LNCAP (cell line): Measurements from ENCODE around the gene ITPR3.

Experiments used
- CTCF ChIP-seq: fragments of 450-650 bp; IDR thresholded peaks from 2 replicates; pipeline ENCODE4 v1.5.1; 2017; ENCODE audit warnings: mild to moderate bottlenecking

Gene ITPR3

DNA sequence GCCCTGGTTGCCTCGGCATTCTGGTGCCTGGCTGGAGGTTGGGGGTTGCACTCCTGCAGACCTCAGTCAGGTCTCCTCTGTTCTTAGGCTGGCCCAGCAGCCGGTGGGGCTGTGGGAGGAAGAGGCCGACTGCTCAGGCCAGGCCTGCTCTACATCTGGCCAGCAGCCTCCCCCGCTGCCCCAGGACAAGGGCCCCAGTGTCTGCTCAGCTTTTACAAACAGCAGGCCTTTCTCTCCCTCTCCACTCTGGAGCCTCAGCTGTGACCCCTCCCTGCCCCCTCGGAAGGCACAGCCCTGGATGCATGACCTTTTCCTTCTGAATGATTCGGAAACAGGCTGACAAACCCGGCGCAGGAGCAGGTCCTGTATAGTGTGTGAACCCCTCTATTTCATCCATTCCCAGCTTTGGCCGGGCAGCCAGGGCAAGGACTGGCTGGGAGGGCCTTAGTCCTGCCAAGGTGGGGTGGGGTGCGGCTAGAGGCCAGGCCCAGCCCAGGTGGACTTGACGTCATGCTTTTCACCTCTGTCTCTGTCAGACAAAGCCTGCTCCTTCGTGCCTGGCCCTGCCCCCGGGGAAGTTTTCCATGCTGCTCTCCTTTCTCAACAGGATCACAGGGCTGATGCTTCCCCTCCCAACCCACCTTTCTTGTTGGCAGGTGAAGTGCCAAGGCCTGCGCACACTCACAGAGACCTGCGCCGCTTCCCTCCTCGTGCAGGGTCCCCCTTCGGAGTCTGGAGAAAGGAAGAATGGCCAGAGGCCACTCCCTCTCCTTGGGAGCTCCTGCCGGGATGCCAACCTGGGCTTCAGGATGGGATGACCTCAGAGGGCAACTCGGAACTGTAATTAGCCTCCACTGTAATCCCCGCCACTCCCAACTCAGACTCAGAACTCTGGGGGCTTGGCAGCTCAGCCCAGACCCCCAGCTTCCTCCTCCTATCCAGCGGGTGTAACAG lies 10.1 kb upstream of the ITPR3 start:
- no peak for TF ChIP-seq CTCF

- no peak for TF ChIP-seq CTCF
Observed at GRCh38 chr6:33613146-33613794, 7.9 kb upstream of the ITPR3 start.

DNA sequence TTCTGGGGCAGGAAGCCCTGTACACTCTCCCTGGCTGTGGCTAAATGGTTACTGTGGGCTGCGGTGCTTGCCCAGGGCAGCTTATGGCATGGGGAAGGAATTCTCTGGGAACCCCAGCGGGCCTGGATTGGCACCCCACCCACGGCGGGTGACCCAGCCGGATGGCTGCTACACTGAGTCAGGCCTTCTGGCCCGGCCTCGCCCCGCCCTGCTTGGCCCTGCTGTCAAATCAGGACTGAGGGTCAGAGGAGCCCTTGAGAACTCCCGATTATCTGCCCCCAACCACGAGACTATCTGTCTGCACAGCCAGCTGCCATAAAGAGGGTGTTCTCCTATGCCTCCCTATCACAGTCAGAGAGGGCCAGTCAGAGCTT lies 7.3 kb upstream of the ITPR3 start:
- TF ChIP-seq CTCF, result no peak

DNA sequence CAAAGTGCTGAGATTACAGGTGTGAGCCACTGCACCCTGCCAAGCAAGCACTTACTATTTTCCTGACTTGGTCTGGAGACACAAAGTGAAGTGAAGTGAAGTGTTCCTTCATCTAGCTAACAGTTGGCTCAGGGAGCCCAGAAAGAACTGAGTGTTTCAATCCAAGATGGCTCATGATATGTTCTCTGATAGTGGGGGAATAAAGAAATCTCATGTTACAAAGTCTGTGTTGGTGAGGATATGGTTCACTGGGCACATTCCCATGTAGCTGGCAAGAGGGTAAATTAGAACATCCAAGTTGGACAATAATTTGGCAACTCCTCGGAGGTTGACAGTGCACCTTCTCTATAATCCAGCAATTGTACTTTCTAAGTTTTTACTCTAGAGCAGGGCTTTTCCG lies 5.0 kb upstream of the ITPR3 start:
- TF ChIP-seq CTCF, result no peak

- TF ChIP-seq CTCF, result no peak
Observed at GRCh38 chr6:33616913-33617312, 4.2 kb upstream of the ITPR3 start.

GRCh38 chr6:33619166-33619840 lies 1.8 kb upstream of the ITPR3 start:
- TF ChIP-seq CTCF, result no peak

GRCh38 chr6:33620158-33620855 lies 815 bp upstream of the ITPR3 start:
- TF ChIP-seq CTCF, result no peak
